Measurements from ENCODE around the gene FAM83C. TPM values are rescaled to one million over a fixed set of nuclear protein-coding genes. Genes with fewer than 3 reads are reported as not detected.

Gene FAM83C
- polyA plus RNA-seq, 2 of the 4 experiments (the other 2 are of a cell fraction), result not detected

DNA sequence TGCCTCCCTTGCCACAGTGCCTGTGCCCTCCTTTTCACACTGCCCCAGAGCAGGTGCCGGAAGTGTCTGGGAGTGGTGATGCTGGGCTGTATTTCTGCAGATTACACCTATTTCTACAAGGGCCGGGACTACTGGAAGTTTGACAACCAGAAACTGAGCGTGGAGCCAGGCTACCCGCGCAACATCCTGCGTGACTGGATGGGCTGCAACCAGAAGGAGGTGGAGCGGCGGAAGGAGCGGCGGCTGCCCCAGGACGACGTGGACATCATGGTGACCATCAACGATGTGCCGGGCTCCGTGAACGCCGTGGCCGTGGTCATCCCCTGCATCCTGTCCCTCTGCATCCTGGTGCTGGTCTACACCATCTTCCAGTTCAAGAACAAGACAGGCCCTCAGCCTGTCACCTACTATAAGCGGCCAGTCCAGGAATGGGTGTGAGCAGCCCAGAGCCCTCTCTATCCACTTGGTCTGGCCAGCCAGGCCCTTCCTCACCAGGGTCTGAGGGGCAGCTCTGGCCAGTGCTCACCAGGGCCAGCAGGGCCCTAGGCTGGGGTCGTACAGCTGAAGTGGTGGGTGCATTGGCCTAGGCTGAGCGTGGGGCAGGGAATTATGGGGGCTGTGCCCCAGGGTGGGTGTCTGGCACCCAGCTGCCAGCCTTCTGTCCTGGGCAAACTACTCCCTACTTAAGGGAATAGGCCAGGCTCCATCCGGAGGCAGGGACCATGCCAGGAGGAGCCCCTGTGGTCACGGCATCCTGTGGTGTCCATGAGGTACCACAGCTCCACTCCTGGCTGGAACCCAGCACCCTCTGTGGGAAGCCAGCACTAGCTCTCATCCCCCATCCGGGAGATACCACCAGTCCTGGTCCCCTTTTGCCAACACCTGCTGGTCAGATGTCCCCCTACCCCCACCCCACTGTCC, 17.8 kb downstream of the FAM83C start:
- POLR2A ChIA-PET, result interaction anchor here (0.6 to 1.1 kb wide), 3 partner anchors 128 to 1902 kb away, joined by 3 to 4 read pairs (median 3); no protein-coding TSS in a partner anchor
- ATAC-seq (no peak), DNase-seq (ENCODE audit: low read depth in 1 of 2, low spot score in 1 of 2) (no peak), FAIRE-seq (no peak)
- no peaks in the 10 kb centered on the region for H3K9me3 ChIP-seq
- H3K27ac ChIP-seq, result peak overlapping the region in 1 of 2 experiments; percentile 99; a peak in 2 of 6 replicates
- peaks cover 44% of the 10 kb centered on the region for H3K4me1 ChIP-seq
- TF ChIP-seq, protein P1, sequence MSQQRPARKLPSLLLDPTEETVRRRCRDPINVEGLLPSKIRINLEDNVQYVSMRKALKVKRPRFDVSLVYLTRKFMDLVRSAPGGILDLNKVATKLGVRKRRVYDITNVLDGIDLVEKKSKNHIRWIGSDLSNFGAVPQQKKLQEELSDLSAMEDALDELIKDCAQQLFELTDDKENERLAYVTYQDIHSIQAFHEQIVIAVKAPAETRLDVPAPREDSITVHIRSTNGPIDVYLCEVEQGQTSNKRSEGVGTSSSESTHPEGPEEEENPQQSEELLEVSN (IDR thresholded peaks at IDR 0.05; ENCODE audit: borderline replicate concordance, low read depth), result no peak
- TF ChIP-seq EHMT2 (IDR thresholded peaks at IDR 0.05; ENCODE audit: low read depth) (no peak), POLR2A (IDR thresholded peaks at IDR 0.05; ENCODE audit: low read length) (0 out of 2 replicates have a peak, but pooled peaks have one; percentile 14), RNF2 (IDR thresholded peaks at IDR 0.05; ENCODE audit: borderline replicate concordance, low read depth) (no peak), JUNB (IDR thresholded peaks at IDR 0.05) (no peak), NR3C1 (IDR thresholded peaks at IDR 0.05) (no peak)
- CTCF ChIA-PET, result interaction anchor here (1.0 to 15.8 kb wide), 9 partner anchors 10 to 400 kb away, joined by 3 to 333 read pairs (median 4); partner anchors contain the start of gene EDEM2
- 95% methylated on average over 16 of the region's 24 CpGs for WGBS (ENCODE audit: missing lambda C conversion rate)
- H3K4me3 ChIP-seq, result no peak overlapping the region
- no peak overlapping the region for H3K4me2 ChIP-seq

GRCh38 chr20:35273449-35274171, 18.6 kb downstream of the FAM83C start:
- ATAC-seq, result no peak
- Histone ChIP-seq H3K4me1 (peaks cover 52% of the 10 kb centered on the region), H3K4me2 (no peak overlapping the region), H3K9me3 (no peaks in the 10 kb centered on the region), H3K27ac (peak overlapping the region in 1 of 2 experiments; percentile 28; a peak in 1 of 6 replicates), H3K4me3 (no peak overlapping the region)
- TF ChIP-seq POLR2A (IDR thresholded peaks at IDR 0.05; ENCODE audit: low read length), result no peak
- TF ChIP-seq RFX5 (IDR thresholded peaks at IDR 0.05), result peak; percentile 72; the same call in 1 of the 2 replicates
- no peak for FAIRE-seq
- WGBS (ENCODE audit: missing lambda C conversion rate), result 93% methylated on average over 13 of the region's 13 CpGs
- DNase-seq (ENCODE audit: low read depth in 1 of 2, low spot score in 1 of 2), result no peak
- POLR2A ChIA-PET, result interaction anchor here (0.7 kb wide), 1 partner anchor 11 kb away, joined by 3 read pairs; the partner anchor contains the start of gene EIF6
- CTCF ChIA-PET, result interaction anchor here (1.0 to 15.8 kb wide), 9 partner anchors 10 to 399 kb away, joined by 3 to 333 read pairs (median 5); partner anchors contain the start of genes EDEM2, TRPC4AP and UQCC1

DNA sequence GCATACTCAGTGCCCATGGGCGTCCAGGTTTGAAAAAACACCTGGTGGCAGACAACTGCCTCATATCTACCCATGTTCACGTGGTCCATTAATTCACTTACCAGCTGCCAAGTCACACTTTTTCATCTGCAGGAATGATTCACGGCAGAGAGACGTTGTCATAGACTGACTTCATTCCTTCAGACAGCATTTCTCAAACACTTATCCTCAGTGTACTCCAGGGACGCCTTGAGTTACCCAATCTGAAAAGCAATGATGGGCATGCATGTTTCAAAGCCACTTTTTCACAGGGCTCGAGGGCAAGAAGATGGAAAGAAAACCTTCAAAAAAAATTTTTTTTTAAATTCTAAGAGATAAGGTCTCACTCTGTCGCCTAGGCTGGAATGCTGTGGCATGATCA, 20.3 kb downstream of the FAM83C start:
- ATAC-seq (no peak), DNase-seq (ENCODE audit: low read depth in 1 of 2, low spot score in 1 of 2) (no peak), FAIRE-seq (no peak)
- no peak overlapping the region for H3K4me3 ChIP-seq
- ChIA-PET POLR2A (no interaction called here), CTCF (interaction anchor here (0.6 to 15.8 kb wide), 5 partner anchors 12 to 177 kb away, joined by 3 to 333 read pairs (median 83); partner anchors contain the start of genes EDEM2, EIF6 and TRPC4AP)
- 66% methylated on average over 7 of the region's 7 CpGs for WGBS (ENCODE audit: missing lambda C conversion rate)
- no peaks in the 10 kb centered on the region for H3K9me3 ChIP-seq
- no peak overlapping the region for H3K4me2 ChIP-seq
- TF ChIP-seq HOXB13 (CRISPR knock-in tag; IDR thresholded peaks at IDR 0.05; ENCODE audit: low read depth), result no peak
- TF ChIP-seq RAD21 (conservative IDR thresholded peaks at IDR 0.05 in 1 of 2, IDR thresholded peaks at IDR 0.05 in 1 of 2), result no peak
- no peak for TF ChIP-seq ZFP36 (IDR thresholded peaks at IDR 0.05; ENCODE audit: borderline replicate concordance, partially characterized antibody)
- TF ChIP-seq, protein P2, sequence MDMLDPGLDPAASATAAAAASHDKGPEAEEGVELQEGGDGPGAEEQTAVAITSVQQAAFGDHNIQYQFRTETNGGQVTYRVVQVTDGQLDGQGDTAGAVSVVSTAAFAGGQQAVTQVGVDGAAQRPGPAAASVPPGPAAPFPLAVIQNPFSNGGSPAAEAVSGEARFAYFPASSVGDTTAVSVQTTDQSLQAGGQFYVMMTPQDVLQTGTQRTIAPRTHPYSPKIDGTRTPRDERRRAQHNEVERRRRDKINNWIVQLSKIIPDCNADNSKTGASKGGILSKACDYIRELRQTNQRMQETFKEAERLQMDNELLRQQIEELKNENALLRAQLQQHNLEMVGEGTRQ (IDR thresholded peaks at IDR 0.05), result no peak
- TF ChIP-seq, protein P1 (IDR thresholded peaks at IDR 0.05; ENCODE audit: borderline replicate concordance, low read depth), result no peak
- no peak for TF ChIP-seq NPAS2 (CRISPR knock-in tag; IDR thresholded peaks at IDR 0.05; ENCODE audit: borderline replicate concordance)
- TF ChIP-seq, protein P3, sequence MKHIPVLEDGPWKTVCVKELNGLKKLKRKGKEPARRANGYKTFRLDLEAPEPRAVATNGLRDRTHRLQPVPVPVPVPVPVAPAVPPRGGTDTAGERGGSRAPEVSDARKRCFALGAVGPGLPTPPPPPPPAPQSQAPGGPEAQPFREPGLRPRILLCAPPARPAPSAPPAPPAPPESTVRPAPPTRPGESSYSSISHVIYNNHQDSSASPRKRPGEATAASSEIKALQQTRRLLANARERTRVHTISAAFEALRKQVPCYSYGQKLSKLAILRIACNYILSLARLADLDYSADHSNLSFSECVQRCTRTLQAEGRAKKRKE (CRISPR knock-in tag; IDR thresholded peaks at IDR 0.05; ENCODE audit: low read depth), result no peak
- TF ChIP-seq, protein P4, sequence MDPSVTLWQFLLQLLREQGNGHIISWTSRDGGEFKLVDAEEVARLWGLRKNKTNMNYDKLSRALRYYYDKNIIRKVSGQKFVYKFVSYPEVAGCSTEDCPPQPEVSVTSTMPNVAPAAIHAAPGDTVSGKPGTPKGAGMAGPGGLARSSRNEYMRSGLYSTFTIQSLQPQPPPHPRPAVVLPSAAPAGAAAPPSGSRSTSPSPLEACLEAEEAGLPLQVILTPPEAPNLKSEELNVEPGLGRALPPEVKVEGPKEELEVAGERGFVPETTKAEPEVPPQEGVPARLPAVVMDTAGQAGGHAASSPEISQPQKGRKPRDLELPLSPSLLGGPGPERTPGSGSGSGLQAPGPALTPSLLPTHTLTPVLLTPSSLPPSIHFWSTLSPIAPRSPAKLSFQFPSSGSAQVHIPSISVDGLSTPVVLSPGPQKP (IDR thresholded peaks at IDR 0.05; ENCODE audit: low read depth, low read length), result no peak
- no peak for TF ChIP-seq FOSL2 (IDR thresholded peaks at IDR 0.05)
- no peak for TF ChIP-seq FOSL2 (CRISPR knock-in tag; IDR thresholded peaks at IDR 0.05)
- no peak for TF ChIP-seq GATA3 (IDR thresholded peaks at IDR 0.05; ENCODE audit: borderline replicate concordance)
- peak overlapping the region in 1 of 2 experiments; percentile 97; a peak in 3 of 6 replicates for H3K27ac ChIP-seq
- H3K4me1 ChIP-seq, result peaks cover 64% of the 10 kb centered on the region

All from A549 (cell line).